K562 (cell line): ENCODE measurements around the gene KMT2C. TPM values are rescaled to one million over a fixed set of nuclear protein-coding genes. Genes with fewer than 3 reads are reported as not detected.

Experiments
- RHOXF2B ChIP-seq: fragments of 250-450 bp; sonication (Bioruptor Pico); conservative IDR thresholded peaks from 2 replicates; pipeline ENCODE4 v1.5.1; 2021
- SMARCB1 ChIP-seq: IDR thresholded peaks from 2 replicates; pipeline ENCODE4 v1.6.1; 2011; ENCODE audit warnings: improper control_type of control experiment, low read depth; ENCODE audit not compliant: insufficient read length
- SP2 ChIP-seq: IDR thresholded peaks from 2 replicates; pipeline ENCODE4 v1.6.1; 2011; ENCODE audit warnings: mild to moderate bottlenecking, low read depth, low read length, moderate library complexity; ENCODE audit not compliant: poor library complexity, severe bottlenecking; ENCODE audit errors: extremely low read depth
- polyA plus RNA-seq, 8 experiments: library from polyadenylated mRNA; depleted of rRNA in 4 of 8; stranded (reverse) in 5 of 8; unstranded in 3 of 8; fragments of >200 nt; fragmentation: Nextera tagmentation in 2 of 8; fragmentation: Illumina TruSeq in 1 of 8; extraction: Ambion mirVana in 2 of 8; extraction: Trizol in 1 of 8; gene quantifications; 2 replicates each; pipeline versions ENCODE4 v1.2.1 to v1.2.3, GENCODE V29; 2011 to 2014; ENCODE audit warnings: inconsistent platforms in 1 of 8, missing spikeins in 1 of 8
- total RNA-seq, 7 experiments: library from RNA; depleted of rRNA in 6 of 7; stranded (reverse); fragments of >200 nt in 6 of 7; fragmentation: Illumina TruSeq in 2 of 7; extraction: Trizol in 2 of 7; gene quantifications; 2 replicates each; pipeline versions ENCODE4 v1.2.1 to v1.2.3, GENCODE V29; 2011 to 2021; ENCODE audit warnings: low replicate concordance in 1 of 7
- TF ChIP-seq, protein P1 (sequence below): fragments of 450-650 bp; IDR thresholded peaks from 2 replicates; pipeline ENCODE4 v1.6.1; 2018; ENCODE audit not compliant: partially characterized antibody
- TF ChIP-seq, protein P2 (sequence below): sonication (generic); formaldehyde crosslinking; IDR thresholded peaks from 2 replicates; pipeline ENCODE4 v1.8.0; 2022; ENCODE audit warnings: missing genetic modification reagents, mild to moderate bottlenecking, borderline replicate concordance

The KMT2C gene
- total and polyA plus RNA-seq, 9 of the 15 experiments (the other 6 are each of a cell fraction or from before 2014, with no cell fraction given) = 4.9 to 67.8 (median 27.1) TPM

DNA sequence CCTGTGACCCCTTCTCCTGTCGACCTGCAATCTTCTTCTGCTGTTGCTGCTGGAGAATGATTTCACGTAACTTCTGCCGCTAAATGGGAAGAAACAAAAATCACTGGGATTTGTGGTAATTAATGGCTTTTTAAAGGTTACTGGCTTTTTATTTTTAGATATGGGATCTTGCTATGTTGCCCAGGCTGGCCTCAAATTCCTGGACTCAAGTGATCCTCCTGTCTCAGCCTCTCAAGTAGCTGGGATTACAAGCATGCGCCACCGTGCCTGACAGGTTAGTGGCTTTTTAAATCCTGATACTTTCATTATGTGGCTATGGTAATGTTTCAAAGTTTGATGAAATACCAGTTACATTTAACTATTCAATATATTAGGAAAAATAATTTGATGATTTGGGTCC is 255.8 kb downstream of the KMT2C start (continued):
- TF ChIP-seq, protein P1, sequence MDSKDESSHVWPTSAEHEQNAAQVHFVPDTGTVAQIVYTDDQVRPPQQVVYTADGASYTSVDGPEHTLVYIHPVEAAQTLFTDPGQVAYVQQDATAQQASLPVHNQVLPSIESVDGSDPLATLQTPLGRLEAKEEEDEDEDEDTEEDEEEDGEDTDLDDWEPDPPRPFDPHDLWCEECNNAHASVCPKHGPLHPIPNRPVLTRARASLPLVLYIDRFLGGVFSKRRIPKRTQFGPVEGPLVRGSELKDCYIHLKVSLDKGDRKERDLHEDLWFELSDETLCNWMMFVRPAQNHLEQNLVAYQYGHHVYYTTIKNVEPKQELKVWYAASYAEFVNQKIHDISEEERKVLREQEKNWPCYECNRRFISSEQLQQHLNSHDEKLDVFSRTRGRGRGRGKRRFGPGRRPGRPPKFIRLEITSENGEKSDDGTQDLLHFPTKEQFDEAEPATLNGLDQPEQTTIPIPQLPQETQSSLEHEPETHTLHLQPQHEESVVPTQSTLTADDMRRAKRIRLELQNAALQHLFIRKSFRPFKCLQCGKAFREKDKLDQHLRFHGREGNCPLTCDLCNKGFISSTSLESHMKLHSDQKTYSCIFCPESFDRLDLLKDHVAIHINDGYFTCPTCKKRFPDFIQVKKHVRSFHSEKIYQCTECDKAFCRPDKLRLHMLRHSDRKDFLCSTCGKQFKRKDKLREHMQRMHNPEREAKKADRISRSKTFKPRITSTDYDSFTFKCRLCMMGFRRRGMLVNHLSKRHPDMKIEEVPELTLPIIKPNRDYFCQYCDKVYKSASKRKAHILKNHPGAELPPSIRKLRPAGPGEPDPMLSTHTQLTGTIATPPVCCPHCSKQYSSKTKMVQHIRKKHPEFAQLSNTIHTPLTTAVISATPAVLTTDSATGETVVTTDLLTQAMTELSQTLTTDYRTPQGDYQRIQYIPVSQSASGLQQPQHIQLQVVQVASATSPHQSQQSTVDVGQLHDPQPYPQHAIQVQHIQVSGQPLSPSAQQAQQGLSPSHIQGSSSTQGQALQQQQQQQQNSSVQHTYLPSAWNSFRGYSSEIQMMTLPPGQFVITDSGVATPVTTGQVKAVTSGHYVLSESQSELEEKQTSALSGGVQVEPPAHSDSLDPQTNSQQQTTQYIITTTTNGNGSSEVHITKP = no peak
- TF ChIP-seq SMARCB1 = no peak
- TF ChIP-seq, protein P2, sequence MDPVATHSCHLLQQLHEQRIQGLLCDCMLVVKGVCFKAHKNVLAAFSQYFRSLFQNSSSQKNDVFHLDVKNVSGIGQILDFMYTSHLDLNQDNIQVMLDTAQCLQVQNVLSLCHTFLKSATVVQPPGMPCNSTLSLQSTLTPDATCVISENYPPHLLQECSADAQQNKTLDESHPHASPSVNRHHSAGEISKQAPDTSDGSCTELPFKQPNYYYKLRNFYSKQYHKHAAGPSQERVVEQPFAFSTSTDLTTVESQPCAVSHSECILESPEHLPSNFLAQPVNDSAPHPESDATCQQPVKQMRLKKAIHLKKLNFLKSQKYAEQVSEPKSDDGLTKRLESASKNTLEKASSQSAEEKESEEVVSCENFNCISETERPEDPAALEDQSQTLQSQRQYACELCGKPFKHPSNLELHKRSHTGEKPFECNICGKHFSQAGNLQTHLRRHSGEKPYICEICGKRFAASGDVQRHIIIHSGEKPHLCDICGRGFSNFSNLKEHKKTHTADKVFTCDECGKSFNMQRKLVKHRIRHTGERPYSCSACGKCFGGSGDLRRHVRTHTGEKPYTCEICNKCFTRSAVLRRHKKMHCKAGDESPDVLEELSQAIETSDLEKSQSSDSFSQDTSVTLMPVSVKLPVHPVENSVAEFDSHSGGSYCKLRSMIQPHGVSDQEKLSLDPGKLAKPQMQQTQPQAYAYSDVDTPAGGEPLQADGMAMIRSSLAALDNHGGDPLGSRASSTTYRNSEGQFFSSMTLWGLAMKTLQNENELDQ = no peak
- no peak for TF ChIP-seq SP2
- no peak for TF ChIP-seq RHOXF2B (CRISPR knock-in tag)
- TF ChIP-seq, all 486 proteins: peak for 3
